HG03280 (cell line): Measurements from ENCODE around the gene STIM1.
"Not testable (repeated sequence)": the region's sequence is repeated elsewhere in the genome, so short reads cannot be mapped to it uniquely, and the experiment has no call there.

ENCODE experiments used
- ATAC-seq: cut with Tn5 transposase; IDR thresholded peaks from one replicate; pipeline ENCODE4 v1.9.1; 2021; ENCODE audit warnings: mild to moderate bottlenecking, moderate library complexity; ENCODE audit not compliant: unreplicated experiment

The STIM1 gene

GRCh38 chr11:3970108-3970507, 114.6 kb downstream of the STIM1 start:
- no peak for ATAC-seq

DNA sequence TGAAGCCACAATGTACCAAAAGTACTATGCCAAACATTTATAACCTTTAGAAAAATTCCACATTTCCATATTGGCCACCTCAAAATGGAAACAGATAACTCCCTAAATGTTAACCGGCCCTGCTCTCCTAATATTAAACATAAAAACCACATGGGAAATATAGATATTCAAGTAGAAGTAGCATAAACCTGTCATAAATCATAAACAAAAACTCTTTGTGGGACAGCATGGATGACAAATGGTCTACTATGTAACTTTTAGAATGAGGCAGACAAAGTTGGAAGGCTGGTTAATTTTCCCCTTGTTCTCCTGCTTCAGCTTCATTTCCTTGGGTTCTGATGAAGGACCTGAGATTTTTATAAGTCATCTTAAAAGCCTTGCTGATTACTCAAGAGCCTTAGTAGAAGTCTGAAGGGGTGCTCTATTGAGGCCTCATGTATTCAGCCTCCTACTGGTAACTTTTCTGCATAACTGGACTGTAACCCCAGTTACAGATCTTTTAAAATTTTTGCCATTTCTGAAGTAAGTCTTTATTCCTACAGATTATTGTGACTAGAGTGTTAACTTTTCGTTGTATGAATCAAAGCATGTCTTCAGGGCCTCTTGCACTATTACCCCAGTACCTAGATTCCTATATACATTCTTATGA, 116.4 kb downstream of the STIM1 start:
- ATAC-seq = no peak

- no peak for ATAC-seq
Observed at GRCh38 chr11:3972431-3972830, 117.0 kb downstream of the STIM1 start.

GRCh38 chr11:3977078-3977477, 121.6 kb downstream of the STIM1 start:
- ATAC-seq = no peak

GRCh38 chr11:3981084-3981633, 125.7 kb downstream of the STIM1 start:
- no peak for ATAC-seq

DNA sequence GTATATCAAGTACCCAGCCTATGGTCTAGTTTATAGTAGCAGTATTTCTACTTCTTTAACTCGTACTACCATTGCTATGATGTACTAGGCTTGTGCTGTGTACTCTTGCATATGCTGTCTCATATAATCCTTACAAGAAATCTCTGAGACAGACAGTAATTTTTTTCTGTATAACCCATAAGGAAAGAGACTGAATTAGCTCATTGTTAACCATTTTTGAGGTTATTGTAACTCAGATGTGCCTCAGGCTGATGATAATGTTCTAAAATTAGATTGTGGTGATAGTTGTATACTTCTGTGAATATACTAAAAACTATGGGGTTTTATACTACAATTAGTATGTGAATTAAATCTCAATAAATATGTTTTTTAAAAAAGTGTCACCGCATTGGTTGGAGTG, 127.0 kb downstream of the STIM1 start:
- no peak for ATAC-seq

DNA sequence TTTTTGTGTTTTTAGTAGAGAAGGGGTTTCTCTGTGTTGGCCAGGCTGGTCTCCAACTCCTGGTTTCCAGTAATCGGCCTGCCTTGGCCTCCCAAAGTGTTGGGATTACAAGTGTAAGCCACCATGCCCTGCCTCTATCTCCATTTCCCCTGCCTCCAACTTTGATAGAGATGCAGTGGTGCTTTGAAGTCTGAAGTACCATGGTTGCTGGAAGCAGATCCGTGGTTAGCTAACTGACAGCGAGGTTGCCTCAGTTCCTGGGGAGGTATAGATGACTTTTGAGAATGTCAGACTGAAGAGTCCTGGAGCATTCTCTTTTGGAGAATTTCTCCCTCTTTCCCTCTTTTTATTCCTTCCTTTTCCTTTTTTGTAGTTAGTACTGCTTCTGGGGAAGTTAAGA, 127.6 kb downstream of the STIM1 start:
- no peak for ATAC-seq

DNA sequence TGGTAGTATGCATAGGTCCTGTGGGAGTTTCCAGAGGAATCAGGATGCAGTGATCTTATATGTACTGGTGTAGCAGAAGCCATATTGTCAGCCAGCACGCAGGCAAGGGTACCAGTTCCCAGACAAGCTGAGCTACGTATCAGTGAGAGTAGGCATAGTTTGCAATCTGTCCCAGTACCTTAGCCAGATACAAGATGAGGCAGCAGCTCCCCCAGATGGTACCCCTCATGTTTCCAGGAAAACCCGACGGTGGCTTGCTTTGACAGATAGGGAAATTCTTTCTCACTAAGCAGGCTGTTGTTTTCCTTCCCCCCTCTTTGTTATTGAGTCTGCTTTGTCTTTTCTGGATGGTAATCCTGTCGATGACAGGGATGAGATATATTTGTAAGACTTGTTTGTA, 129.4 kb downstream of the STIM1 start:
- no peak for ATAC-seq

- ATAC-seq = no peak
Observed at GRCh38 chr11:3985631-3986030, 130.2 kb downstream of the STIM1 start.

- no peak for ATAC-seq
Observed at GRCh38 chr11:3986301-3986700, 130.8 kb downstream of the STIM1 start.

GRCh38 chr11:3989276-3989920, 133.9 kb downstream of the STIM1 start:
- no peak for ATAC-seq

DNA sequence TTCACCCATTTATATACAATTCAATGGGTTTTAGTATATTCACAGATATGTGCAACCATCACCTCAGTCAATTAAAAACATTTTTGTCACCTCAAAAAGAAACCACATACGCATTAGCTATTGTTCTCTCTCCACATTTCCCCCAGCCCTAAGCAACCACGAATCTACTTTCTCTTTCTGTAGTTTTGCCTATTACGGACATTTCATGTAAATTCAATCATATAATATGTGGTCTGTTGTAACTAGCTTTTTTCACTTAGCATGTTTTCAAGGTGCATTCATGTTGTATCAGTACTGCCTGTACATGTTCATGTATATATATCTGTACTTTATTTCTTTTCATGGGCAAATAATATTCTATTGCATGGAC, 134.4 kb downstream of the STIM1 start:
- no peak for ATAC-seq

DNA sequence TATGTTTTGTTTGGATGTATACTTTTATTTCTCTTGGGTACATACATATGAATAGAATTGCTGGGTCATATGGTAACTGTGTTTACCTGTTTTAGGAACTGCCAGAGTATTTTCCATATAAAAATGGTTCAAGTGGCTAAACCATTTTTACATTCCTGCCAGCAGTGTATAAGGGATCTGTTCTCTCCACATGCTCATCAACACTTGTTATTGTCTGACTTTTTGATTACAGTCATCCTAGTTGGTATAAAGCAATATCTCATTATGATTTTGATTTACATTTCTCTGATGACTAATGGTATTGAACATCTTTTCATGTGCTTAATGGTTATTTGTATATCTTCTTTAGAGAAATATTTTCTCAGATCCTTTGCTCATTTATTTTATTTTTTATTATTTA, 134.9 kb downstream of the STIM1 start:
- no peak for ATAC-seq

DNA sequence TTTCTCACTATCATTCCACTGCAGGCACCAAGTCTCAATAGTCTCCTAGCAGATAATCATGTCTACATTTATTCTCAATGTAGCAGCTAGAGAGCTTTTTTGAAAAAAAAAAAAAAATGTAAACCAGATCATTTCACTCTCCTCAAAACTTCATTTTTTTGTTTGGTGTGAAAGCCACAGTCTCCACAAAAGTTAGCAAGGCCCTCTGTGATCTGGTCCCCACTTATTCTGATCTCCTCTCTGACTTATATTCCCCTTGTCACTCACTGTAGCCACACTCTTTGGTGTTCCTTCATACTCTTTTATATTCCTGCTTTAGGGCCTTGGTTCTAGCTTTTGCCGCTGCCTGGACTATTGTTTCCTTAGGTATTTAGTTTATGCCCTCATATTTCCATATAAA, 137.5 kb downstream of the STIM1 start:
- ATAC-seq = no peak

DNA sequence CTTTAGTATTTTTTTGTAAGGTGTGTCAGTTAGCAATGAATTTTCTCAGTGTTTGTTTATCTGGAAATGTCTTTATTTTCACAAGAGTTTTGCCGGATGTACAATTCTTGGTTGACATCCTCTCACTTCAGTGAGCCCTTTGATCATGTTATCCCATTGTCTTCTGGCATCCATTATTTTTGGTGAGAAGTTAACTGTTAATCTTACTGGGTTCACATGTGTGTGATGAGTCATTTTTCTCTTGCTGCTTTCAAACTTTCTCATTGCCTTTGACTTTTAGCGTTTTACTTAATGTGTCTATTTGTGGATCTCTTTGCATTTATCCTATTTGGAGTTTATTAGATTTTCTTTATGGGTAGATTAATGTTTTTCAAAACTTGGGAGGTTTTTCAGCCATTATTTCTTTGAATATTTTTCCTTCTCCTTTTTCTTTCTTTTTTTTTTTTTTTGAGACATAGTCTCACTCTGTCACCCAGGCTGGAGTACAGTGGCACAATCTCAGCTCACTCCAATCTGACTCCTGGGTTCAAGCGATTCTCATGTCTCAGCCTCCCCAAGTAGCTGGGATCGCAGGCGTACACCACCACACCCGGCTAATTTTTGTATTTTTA, 138.7 kb downstream of the STIM1 start:
- no peak for ATAC-seq

GRCh38 chr11:3995307-3995706, 139.8 kb downstream of the STIM1 start:
- no peak for ATAC-seq

DNA sequence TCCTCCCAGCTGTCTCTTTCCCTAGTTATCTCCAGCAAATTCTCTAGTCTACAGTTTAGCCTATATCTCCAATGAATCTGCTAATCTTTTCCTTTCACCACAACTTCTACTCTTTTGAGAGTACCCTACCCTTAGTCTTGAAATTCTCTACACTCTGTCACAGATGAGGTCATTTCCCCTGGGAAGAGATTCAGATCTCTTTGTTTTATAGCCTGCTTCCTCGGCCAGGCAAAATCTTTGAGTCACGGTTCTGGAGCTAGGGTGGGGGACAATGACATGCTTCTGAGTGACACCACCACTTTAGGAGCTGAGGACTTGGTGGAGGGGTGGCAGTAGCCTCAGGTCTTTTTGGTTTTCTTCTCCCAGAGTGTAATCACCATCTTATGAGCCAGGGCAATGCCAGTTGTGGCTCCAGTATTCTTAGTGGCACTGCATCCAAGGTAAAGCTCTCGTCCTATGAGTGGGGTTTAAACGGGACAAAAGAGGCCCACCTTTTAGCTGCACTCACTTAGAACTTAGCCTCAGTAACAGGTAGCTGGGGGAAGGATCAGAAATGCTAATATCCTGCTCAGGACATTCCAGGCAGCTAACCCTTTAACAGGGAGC, 140.6 kb downstream of the STIM1 start:
- no peak for ATAC-seq

DNA sequence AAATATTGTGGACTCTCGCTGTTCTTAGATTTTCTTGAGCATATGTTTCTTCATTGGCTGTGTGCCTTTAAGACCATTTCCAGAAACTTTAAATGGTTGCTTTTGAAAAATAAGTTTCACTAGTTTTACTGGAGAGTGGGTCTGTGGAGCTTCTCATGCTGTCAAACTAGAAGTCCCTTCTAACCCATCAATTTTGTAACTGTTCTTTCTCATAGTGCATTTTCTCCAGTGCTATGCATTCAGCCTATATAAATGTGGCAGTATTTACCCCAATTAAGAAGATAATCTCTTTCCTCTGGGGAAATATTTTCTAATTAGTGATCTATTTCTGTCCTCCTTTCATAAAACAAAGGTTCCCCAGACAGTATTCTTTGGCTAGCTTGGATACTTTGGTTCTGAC, 141.2 kb downstream of the STIM1 start:
- no peak for ATAC-seq

GRCh38 chr11:4004753-4005152, 149.3 kb downstream of the STIM1 start:
- ATAC-seq = not testable (repeated sequence)

- no peak for ATAC-seq
Observed at GRCh38 chr11:4006946-4007680, 151.6 kb downstream of the STIM1 start.

GRCh38 chr11:4008116-4008515, 152.7 kb downstream of the STIM1 start:
- ATAC-seq = no peak
